Gastrocnemius medialis (tissue), 4 donors: Measurements from ENCODE around the gene LTV1.

Experiments
- CTCF ChIP-seq, 5 experiments: fragments of 450-650 bp in 3 of 5; fragments of 200-600 bp in 2 of 5; sonication (generic) in 2 of 5; IDR thresholded peaks in 4 of 5; conservative IDR thresholded peaks in 1 of 5; 1 replicate in 4 of 5; 2 replicates in 1 of 5; pipeline ENCODE4 v1.5.1; 2016 to 2019; ENCODE audit warnings: antibody characterized with exemption in 5 of 5, mild to moderate bottlenecking in 3 of 5, moderate library complexity in 3 of 5
- POLR2A ChIP-seq, 2 donors: fragments of 450-650 bp; IDR thresholded peaks; one replicate each; pipeline ENCODE4 v1.6.1; 2017; ENCODE audit warnings: antibody characterized with exemption in 2 of 2, mild to moderate bottlenecking in 2 of 2, moderate library complexity in 2 of 2

GRCh38 chr6:143823548-143823947, 19.6 kb upstream of the LTV1 start:
- TF ChIP-seq POLR2A (IDR thresholded peaks at IDR 0.05) = no peak
- no peak for TF ChIP-seq CTCF (IDR thresholded peaks at IDR 0.05 in 4 of 5, conservative IDR thresholded peaks at IDR 0.05 in 1 of 5)
